Right atrium auricular region (tissue), 2 donors: ENCODE results near the gene GFRA3. TPM values are rescaled to one million over a fixed set of nuclear protein-coding genes. Genes with fewer than 3 reads are reported as not detected.
"Not testable (repeated sequence)": the region's sequence is repeated elsewhere in the genome, so short reads cannot be mapped to it uniquely, and the experiment has no call there.

Source experiments
- DNase-seq: peaks from one replicate; pipeline ENCODE4 v3.0.0-alpha.2; 2019; ENCODE audit warnings: low spot score
- H3K27ac ChIP-seq, 2 donors: fragments of 200-600 bp; sonication (generic); 1 replicate in 1 of 2; 2 replicates in 1 of 2; pipeline ENCODE4 v1.5.1; 2016 to 2019
- H3K27me3 ChIP-seq, 2 donors: fragments of 200-600 bp; sonication (generic); one replicate each; pipeline versions ENCODE4 v1.5.1 to v1.6.0; 2017 to 2019
- H3K36me3 ChIP-seq: fragments of 200-600 bp; sonication (generic); one replicate; pipeline ENCODE4 v1.5.1; 2016
- H3K4me1 ChIP-seq, 2 donors: fragments of 200-600 bp; sonication (generic); one replicate each; pipeline versions ENCODE4 v1.5.1 to v1.6.0; 2017 to 2019
- H3K4me3 ChIP-seq, 2 donors: fragments of 200-600 bp; sonication (generic); 1 replicate in 1 of 2; 2 replicates in 1 of 2; pipeline ENCODE4 v1.5.1; 2017 to 2019; ENCODE audit warnings: mild to moderate bottlenecking in 1 of 2, moderate library complexity in 1 of 2
- H3K9me3 ChIP-seq, 2 donors: fragments of 200-600 bp; sonication (generic); one replicate each; pipeline ENCODE4 v1.5.1; 2019
- total RNA-seq, 2 donors: library from RNA; depleted of rRNA; stranded (reverse); fragments of >200 nt; gene quantifications; one replicate each; pipeline ENCODE4 v1.1.0, GENCODE V29; 2016
- TF ChIP-seq, protein P1 (sequence below), 2 donors: fragments of 200-600 bp; sonication (generic); IDR thresholded peaks; one replicate each; pipeline ENCODE4 v1.5.1; 2019; ENCODE audit warnings: antibody characterized with exemption in 2 of 2

Gene GFRA3
- total RNA-seq, 2 donors from 2014 or later = 0.39 to 0.85 TPM

DNA sequence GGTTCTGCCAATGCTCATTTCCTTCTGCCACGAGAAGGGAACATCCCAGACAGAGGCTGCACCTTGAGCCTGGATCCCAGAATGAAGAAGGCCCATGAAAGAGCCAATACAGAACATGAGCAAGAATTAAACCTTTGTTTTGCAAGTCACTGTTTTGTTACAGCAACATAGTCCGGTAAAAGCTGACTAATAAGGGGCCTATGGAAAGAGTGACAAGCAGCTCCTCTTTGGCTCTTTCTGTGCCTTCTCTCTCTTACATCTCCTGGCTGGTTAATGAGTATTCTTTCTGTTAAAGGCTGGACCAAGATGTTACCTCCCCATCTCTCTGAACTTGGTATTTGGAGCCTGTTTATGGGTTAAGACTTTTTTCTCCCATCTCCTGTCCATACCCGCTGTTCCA, 10.8 kb downstream of the GFRA3 start:
- Histone ChIP-seq H3K9me3 (no peaks in the 10 kb centered on the region), H3K27ac (no peak overlapping the region), H3K4me3 (no peak overlapping the region), H3K4me1 (no peaks in the 10 kb centered on the region), H3K27me3 (no peaks in the 10 kb centered on the region), H3K36me3 (no peaks in the 10 kb centered on the region)
- TF ChIP-seq, protein P1, sequence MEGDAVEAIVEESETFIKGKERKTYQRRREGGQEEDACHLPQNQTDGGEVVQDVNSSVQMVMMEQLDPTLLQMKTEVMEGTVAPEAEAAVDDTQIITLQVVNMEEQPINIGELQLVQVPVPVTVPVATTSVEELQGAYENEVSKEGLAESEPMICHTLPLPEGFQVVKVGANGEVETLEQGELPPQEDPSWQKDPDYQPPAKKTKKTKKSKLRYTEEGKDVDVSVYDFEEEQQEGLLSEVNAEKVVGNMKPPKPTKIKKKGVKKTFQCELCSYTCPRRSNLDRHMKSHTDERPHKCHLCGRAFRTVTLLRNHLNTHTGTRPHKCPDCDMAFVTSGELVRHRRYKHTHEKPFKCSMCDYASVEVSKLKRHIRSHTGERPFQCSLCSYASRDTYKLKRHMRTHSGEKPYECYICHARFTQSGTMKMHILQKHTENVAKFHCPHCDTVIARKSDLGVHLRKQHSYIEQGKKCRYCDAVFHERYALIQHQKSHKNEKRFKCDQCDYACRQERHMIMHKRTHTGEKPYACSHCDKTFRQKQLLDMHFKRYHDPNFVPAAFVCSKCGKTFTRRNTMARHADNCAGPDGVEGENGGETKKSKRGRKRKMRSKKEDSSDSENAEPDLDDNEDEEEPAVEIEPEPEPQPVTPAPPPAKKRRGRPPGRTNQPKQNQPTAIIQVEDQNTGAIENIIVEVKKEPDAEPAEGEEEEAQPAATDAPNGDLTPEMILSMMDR (IDR thresholded peaks at IDR 0.05) = no peak
- DNase-seq = no peak

GRCh38 chr5:138258704-138259292, 15.6 kb downstream of the GFRA3 start:
- no peaks in the 10 kb centered on the region for H3K36me3 ChIP-seq
- no peak for DNase-seq
- H3K27ac ChIP-seq = no peak overlapping the region
- no peaks in the 10 kb centered on the region for H3K9me3 ChIP-seq
- no peaks in the 10 kb centered on the region for H3K4me1 ChIP-seq
- H3K27me3 ChIP-seq = no peaks in the 10 kb centered on the region
- TF ChIP-seq, protein P1 (IDR thresholded peaks at IDR 0.05) = no peak
- no peak overlapping the region for H3K4me3 ChIP-seq

DNA sequence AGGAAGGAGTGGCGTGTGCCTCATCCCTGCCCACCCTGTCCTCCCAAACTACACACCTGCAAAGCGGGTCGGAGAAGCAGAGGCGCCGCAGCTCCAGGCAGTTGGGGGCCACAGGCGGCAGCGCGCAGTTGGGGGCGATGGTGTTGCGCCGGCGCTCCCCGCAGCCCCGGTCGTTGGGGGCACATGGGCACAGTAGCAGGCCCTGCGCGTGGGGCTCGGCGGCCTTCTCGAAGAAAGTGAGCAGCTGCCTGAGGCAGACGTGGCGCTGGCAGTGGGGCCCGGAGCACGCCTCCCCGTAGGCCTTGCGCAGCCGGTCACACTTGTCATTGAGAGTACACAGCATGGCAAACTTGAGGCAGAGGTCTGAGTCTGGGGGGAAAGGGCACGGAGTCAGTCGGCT, 16.8 kb downstream of the GFRA3 start:
- Histone ChIP-seq H3K4me1 (no peaks in the 10 kb centered on the region), H3K4me3 (no peak overlapping the region), H3K36me3 (no peaks in the 10 kb centered on the region), H3K27me3 (no peaks in the 10 kb centered on the region), H3K9me3 (no peaks in the 10 kb centered on the region), H3K27ac (no peak overlapping the region)
- TF ChIP-seq, protein P1 (IDR thresholded peaks at IDR 0.05) = no peak
- DNase-seq = no peak

DNA sequence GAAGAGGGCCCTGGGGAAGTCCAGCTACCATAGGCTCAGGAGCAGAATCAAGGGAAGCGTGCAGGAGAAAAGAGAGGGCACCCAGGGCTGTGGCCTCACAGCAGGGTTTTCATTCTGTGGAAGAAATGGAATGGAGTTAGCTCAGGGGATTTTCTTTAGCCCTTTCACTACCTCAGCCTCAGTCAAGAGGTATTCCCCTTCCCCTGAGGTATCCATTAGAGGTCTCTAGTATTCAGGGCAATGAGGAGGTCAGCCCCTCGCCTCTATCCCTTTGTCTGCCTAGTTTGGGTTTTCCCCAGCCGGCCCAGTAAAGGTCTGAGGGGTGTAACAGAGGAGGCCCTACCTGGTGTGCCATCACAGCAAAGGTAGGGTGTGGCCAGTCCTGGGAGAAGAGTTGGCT, 21.5 kb downstream of the GFRA3 start:
- H3K4me1 ChIP-seq = no peaks in the 10 kb centered on the region
- no peaks in the 10 kb centered on the region for H3K27me3 ChIP-seq
- no peak overlapping the region for H3K4me3 ChIP-seq
- no peak for DNase-seq
- TF ChIP-seq, protein P1 (IDR thresholded peaks at IDR 0.05) = no peak
- no peak overlapping the region for H3K27ac ChIP-seq
- no peaks in the 10 kb centered on the region for H3K9me3 ChIP-seq
- H3K36me3 ChIP-seq = no peaks in the 10 kb centered on the region

- not testable (repeated sequence) for DNase-seq, H3K36me3 ChIP-seq, H3K9me3 ChIP-seq, H3K4me1 ChIP-seq, H3K4me3 ChIP-seq, H3K27ac ChIP-seq, H3K27me3 ChIP-seq
Measured at GRCh38 chr5:138247800-138248199, 26.6 kb downstream of the GFRA3 start.

DNA sequence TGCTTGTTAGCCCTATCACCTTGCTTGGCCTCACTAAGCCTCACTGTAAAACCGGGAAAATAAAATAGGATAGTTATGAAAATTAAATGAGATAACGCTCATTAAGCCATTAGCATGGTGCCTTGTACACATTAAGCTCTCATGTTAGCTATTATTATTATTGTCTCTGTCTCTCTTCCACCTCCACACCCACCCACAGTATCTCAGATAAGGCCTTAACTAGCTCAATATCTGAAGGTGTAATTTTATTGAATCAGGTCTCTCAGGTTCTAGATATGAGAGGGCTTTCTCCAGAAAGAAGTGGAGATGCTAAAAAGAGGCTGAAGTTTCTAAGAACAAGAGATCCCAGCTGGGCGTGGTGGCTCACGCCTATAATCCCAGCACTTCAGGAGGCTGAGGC, 27.6 kb downstream of the GFRA3 start:
- no peak for DNase-seq
- no peaks in the 10 kb centered on the region for H3K36me3 ChIP-seq
- no peaks in the 10 kb centered on the region for H3K9me3 ChIP-seq
- H3K27me3 ChIP-seq = no peaks in the 10 kb centered on the region
- H3K4me1 ChIP-seq = peaks cover 0 to 6% of the 10 kb centered on the region in 2 donors
- no peak overlapping the region for H3K27ac ChIP-seq
- TF ChIP-seq, protein P1 (IDR thresholded peaks at IDR 0.05) = no peak
- H3K4me3 ChIP-seq = no peak overlapping the region
